Endothelial cell (in vitro differentiated cells): ENCODE measurements around the gene MCF2. TPM values are rescaled to one million over a fixed set of nuclear protein-coding genes. Genes with fewer than 3 reads are reported as not detected.

Experiments used
- DNase-seq: peaks from one replicate; pipeline ENCODE4 v3.0.0; 2021; ENCODE audit warnings: low spot score
- H3K27ac Mint-ChIP-seq: one replicate; pipeline ENCODE4 v1.8.0; 2021; ENCODE audit warnings: mixed read lengths, inconsistent platforms; ENCODE audit not compliant: unreplicated experiment
- H3K27me3 Mint-ChIP-seq: one replicate; pipeline ENCODE4 v1.8.0; 2021; ENCODE audit warnings: mild to moderate bottlenecking, moderate library complexity, mixed read lengths, inconsistent platforms; ENCODE audit not compliant: unreplicated experiment
- H3K36me3 Mint-ChIP-seq: one replicate; pipeline ENCODE4 v1.8.0; 2021; ENCODE audit warnings: mild to moderate bottlenecking, low read depth, mixed read lengths, inconsistent platforms; ENCODE audit not compliant: unreplicated experiment
- H3K4me1 Mint-ChIP-seq: one replicate; pipeline ENCODE4 v1.8.0; 2021; ENCODE audit warnings: mild to moderate bottlenecking, mixed read lengths, inconsistent platforms; ENCODE audit not compliant: unreplicated experiment
- H3K4me3 Mint-ChIP-seq: one replicate; pipeline ENCODE4 v1.8.0; 2021; ENCODE audit warnings: mild to moderate bottlenecking, mixed read lengths, inconsistent platforms; ENCODE audit not compliant: unreplicated experiment
- H3K9me3 Mint-ChIP-seq: one replicate; pipeline ENCODE4 v1.8.0; 2021; ENCODE audit warnings: mixed read lengths, inconsistent platforms; ENCODE audit not compliant: unreplicated experiment
- total RNA-seq: library from RNA; stranded (reverse); fragmentation: NEBNext Ultra II Directional; extraction: Animal tissue kit (Norgen Biotek cat#: 25700); gene quantifications from one replicate; pipeline ENCODE4 v1.2.1, GENCODE V29; 2021; ENCODE audit not compliant: unreplicated experiment
- TF ChIP-seq, protein P1 (sequence below): fragments of 200-600 bp; sonication (generic); IDR thresholded peaks from one replicate; pipeline ENCODE4 v1.5.0; 2021; ENCODE audit warnings: antibody characterized with exemption; ENCODE audit not compliant: unreplicated experiment

The MCF2 gene
- total RNA-seq, 1 donor from 2014 or later: 0.67 TPM

GRCh38 chrX:139554991-139555675 lies 152.8 kb downstream of the MCF2 start:
- peaks cover 4% of the 10 kb centered on the region for H3K4me1 Mint-ChIP-seq
- H3K4me3 Mint-ChIP-seq: no peak overlapping the region

DNA sequence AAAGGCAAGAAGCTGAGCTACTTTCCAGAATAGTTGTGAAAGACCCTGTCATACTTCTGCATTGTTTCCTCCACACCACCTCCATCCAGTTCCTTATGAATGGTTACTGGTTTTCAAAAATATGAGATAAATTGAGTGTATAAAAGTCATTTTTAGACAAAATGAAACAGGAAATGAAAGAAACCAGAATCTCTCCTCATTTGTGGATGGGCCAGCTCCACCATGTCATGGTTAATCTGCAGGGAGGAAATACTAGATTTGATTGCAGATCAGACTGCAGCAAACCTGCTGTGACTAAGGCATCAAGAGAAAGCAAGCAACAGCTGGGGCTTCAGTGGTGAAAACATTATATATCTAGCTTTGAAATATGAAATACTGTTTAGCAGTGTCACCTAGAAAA lies 153.6 kb downstream of the MCF2 start:
- no peaks in the 10 kb centered on the region for H3K36me3 Mint-ChIP-seq
- H3K27ac Mint-ChIP-seq: no peak overlapping the region
- H3K27me3 Mint-ChIP-seq: no peaks in the 10 kb centered on the region
- TF ChIP-seq, protein P1, sequence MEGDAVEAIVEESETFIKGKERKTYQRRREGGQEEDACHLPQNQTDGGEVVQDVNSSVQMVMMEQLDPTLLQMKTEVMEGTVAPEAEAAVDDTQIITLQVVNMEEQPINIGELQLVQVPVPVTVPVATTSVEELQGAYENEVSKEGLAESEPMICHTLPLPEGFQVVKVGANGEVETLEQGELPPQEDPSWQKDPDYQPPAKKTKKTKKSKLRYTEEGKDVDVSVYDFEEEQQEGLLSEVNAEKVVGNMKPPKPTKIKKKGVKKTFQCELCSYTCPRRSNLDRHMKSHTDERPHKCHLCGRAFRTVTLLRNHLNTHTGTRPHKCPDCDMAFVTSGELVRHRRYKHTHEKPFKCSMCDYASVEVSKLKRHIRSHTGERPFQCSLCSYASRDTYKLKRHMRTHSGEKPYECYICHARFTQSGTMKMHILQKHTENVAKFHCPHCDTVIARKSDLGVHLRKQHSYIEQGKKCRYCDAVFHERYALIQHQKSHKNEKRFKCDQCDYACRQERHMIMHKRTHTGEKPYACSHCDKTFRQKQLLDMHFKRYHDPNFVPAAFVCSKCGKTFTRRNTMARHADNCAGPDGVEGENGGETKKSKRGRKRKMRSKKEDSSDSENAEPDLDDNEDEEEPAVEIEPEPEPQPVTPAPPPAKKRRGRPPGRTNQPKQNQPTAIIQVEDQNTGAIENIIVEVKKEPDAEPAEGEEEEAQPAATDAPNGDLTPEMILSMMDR: no peak
- H3K9me3 Mint-ChIP-seq: no peaks in the 10 kb centered on the region
- peaks cover 4% of the 10 kb centered on the region for H3K4me1 Mint-ChIP-seq
- DNase-seq: no peak
- no peak overlapping the region for H3K4me3 Mint-ChIP-seq

More at GRCh38 chrX:139554991-139555675, 152.8 kb downstream of the MCF2 start:
- Mint-ChIP-seq H3K9me3 (no peaks in the 10 kb centered on the region), H3K27ac (no peak overlapping the region), H3K27me3 (no peaks in the 10 kb centered on the region), H3K36me3 (no peaks in the 10 kb centered on the region)
- TF ChIP-seq, protein P1: no peak
- no peak for DNase-seq

DNA sequence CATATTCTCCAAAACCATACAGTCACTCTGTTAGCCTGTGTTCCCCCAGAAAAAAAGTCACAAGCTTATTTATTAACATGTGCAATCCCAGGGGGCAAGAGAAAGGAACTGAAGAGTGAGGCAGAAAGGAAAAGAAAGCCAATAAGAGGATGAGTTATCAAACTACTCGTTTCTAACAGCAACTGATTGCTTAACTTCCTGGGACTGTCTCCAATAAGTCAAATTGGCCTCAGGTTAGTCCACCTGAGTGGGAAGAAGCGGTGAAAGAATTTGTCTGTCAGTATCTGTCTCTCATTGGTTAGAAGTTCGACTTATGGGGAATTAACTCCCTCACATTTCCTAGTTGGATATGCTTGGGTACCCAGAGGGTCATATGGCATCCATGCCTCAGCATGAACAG lies 163.4 kb downstream of the MCF2 start:
- Mint-ChIP-seq H3K36me3 (no peaks in the 10 kb centered on the region), H3K9me3 (no peaks in the 10 kb centered on the region), H3K4me3 (no peak overlapping the region), H3K27ac (no peak overlapping the region), H3K27me3 (no peaks in the 10 kb centered on the region), H3K4me1 (no peaks in the 10 kb centered on the region)
- TF ChIP-seq, protein P1: no peak
- DNase-seq: no peak

- Mint-ChIP-seq H3K27ac (no peak overlapping the region), H3K4me3 (no peak overlapping the region), H3K36me3 (no peaks in the 10 kb centered on the region), H3K4me1 (no peaks in the 10 kb centered on the region), H3K27me3 (no peaks in the 10 kb centered on the region), H3K9me3 (no peaks in the 10 kb centered on the region)
- no peak for DNase-seq
- TF ChIP-seq, protein P1: no peak
Measured at GRCh38 chrX:139543920-139544319, 164.0 kb downstream of the MCF2 start.

DNA sequence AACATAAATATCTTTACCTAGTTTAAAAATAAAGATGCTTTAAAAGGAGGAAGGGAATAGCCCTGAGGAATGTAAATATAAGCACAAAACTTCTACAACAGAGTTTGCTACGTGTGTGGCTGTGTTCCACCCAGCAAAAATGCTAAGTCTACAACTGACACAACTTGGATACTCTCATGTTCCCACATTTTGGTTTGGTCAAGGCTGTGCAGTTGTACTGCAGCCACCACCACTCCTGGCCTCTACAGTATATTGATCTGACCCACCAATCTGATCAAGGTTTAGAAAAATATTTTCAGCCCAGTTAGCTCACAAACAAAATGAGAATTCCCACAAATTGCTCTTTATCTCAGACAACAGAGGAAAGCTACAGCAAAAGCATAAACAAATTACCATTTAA lies 165.3 kb downstream of the MCF2 start:
- TF ChIP-seq, protein P1: no peak
- no peaks in the 10 kb centered on the region for H3K9me3 Mint-ChIP-seq
- H3K27me3 Mint-ChIP-seq: no peaks in the 10 kb centered on the region
- H3K36me3 Mint-ChIP-seq: no peaks in the 10 kb centered on the region
- DNase-seq: no peak
- no peak overlapping the region for H3K4me3 Mint-ChIP-seq
- no peak overlapping the region for H3K27ac Mint-ChIP-seq
- H3K4me1 Mint-ChIP-seq: no peaks in the 10 kb centered on the region
